Panc1 (cell line): ENCODE results near the gene CPO. TPM values are rescaled to one million over a fixed set of nuclear protein-coding genes. Genes with fewer than 3 reads are reported as not detected.

ENCODE experiments used
- ATAC-seq: fragments of 200-7000 bp; cut with Tn5 transposase; 2 replicates; pipeline ENCODE4 v1.9.1; 2020; ENCODE audit warnings: mild to moderate bottlenecking, moderate library complexity
- BruUV-seq: library from RNA; stranded (reverse); fragments of 400-500 nt; replicated peaks from 2 replicates; lab custom pipeline; 2021; lab: Mats Ljungman, UMichigan
- CTCF ChIA-PET: fragments of 300-600 bp; sonication (Branson Sonifier 250); formaldehyde crosslinking; loops from one replicate; lab custom pipeline; 2022; ENCODE audit warnings: antibody characterized with exemption; lab: Charles Lee
- POLR2A ChIA-PET: fragments of 300-600 bp; sonication (Branson Sonifier 250); formaldehyde crosslinking; loops from one replicate; lab custom pipeline; 2022; ENCODE audit warnings: antibody characterized with exemption; lab: Charles Lee
- DNase-seq: peaks from one replicate; pipeline ENCODE4 v3.0.0-alpha.2; 2010; ENCODE audit warnings: low read depth, low spot score
- H3K27ac ChIP-seq: 2 replicates; pipeline ENCODE4 v1.5.1; 2011; ENCODE audit warnings: mild to moderate bottlenecking, low read length, inconsistent platforms
- H3K27me3 ChIP-seq: fragments of 200-500 bp; sonication (Bioruptor generic); 2 replicates; pipeline ENCODE4 v1.6.0; 2014; ENCODE audit warnings: low read length, inconsistent platforms; ENCODE audit not compliant: control insufficient read depth, insufficient read depth
- H3K36me3 ChIP-seq: fragments of 200-500 bp; sonication (Bioruptor generic); 2 replicates; pipeline ENCODE4 v1.5.1; 2014; ENCODE audit warnings: inconsistent platforms, mild to moderate bottlenecking, low read length, moderate library complexity; ENCODE audit not compliant: control insufficient read depth, insufficient read depth
- H3K4me1 ChIP-seq: 2 replicates; pipeline ENCODE4 v1.5.1; 2011; ENCODE audit warnings: inconsistent platforms, mild to moderate bottlenecking, low read length, moderate library complexity; ENCODE audit not compliant: control insufficient read depth, insufficient read depth
- H3K4me3 ChIP-seq, 2 experiments: 2 replicates each; pipeline ENCODE4 v1.5.1; 2011 to 2012; ENCODE audit warnings: low read depth in 2 of 2, low read length in 2 of 2, mild to moderate bottlenecking in 2 of 2, inconsistent platforms in 1 of 2, moderate library complexity in 1 of 2
- H3K9me3 ChIP-seq: fragments of 200-500 bp; sonication (Bioruptor generic); 2 replicates; pipeline ENCODE4 v1.5.1; 2014; ENCODE audit warnings: low read depth, mild to moderate bottlenecking, inconsistent platforms, low read length, moderate library complexity; ENCODE audit not compliant: control insufficient read depth, insufficient read depth
- REST ChIP-seq, 2 experiments: IDR thresholded peaks; 2 replicates each; pipeline ENCODE4 v1.6.1; 2011 to 2012; ENCODE audit warnings: low read depth in 2 of 2, control low read depth in 1 of 2, low read length in 1 of 2, mild to moderate bottlenecking in 1 of 2, moderate library complexity in 1 of 2; ENCODE audit not compliant: insufficient read depth in 1 of 2
- SIN3A ChIP-seq: IDR thresholded peaks from 2 replicates; pipeline ENCODE4 v1.6.1; 2012; ENCODE audit warnings: low read depth, mild to moderate bottlenecking, low read length, moderate library complexity, borderline replicate concordance; ENCODE audit not compliant: insufficient read depth
- in situ Hi-C: cut with HindIII; loops from 2 replicates; pipeline ENCODE4 v1.10.0; 2016; ENCODE audit warnings: low sequenced_read_pairs, low pct_unique_long_range_greater_than_20kb
- intact Hi-C: fragments of 100-400 bp; cut with micrococcal nuclease; formaldehyde crosslinking; loops from one replicate; pipeline ENCODE4 v1.10.0; 2022; ENCODE audit not compliant: unreplicated experiment
- total RNA-seq: library from RNA; stranded (reverse); gene quantifications from one replicate; pipeline ENCODE4 v1.2.1, GENCODE V29; 2021; ENCODE audit not compliant: unreplicated experiment
- TF ChIP-seq, protein P1 (sequence below): fragments of 450-650 bp; IDR thresholded peaks from 2 replicates; pipeline ENCODE4 v1.5.1; 2017; ENCODE audit warnings: mild to moderate bottlenecking

Gene CPO
- total RNA-seq, 1 experiment from 2014 or later, result not detected

- Histone ChIP-seq H3K27ac (no peak overlapping the region), H3K4me1 (no peaks in the 10 kb centered on the region), H3K36me3 (no peaks in the 10 kb centered on the region), H3K27me3 (no peaks in the 10 kb centered on the region), H3K9me3 (no peaks in the 10 kb centered on the region), H3K4me3 (no peak overlapping the region)
- no TSS peak for BruUV-seq
- DNase-seq (no peak), ATAC-seq (no peak)
- ChIA-PET CTCF (no interaction called here), POLR2A (no interaction called here)
- in situ Hi-C loops, result no loop called here
- intact Hi-C loops, result no loop called here
- TF ChIP-seq, protein P1, sequence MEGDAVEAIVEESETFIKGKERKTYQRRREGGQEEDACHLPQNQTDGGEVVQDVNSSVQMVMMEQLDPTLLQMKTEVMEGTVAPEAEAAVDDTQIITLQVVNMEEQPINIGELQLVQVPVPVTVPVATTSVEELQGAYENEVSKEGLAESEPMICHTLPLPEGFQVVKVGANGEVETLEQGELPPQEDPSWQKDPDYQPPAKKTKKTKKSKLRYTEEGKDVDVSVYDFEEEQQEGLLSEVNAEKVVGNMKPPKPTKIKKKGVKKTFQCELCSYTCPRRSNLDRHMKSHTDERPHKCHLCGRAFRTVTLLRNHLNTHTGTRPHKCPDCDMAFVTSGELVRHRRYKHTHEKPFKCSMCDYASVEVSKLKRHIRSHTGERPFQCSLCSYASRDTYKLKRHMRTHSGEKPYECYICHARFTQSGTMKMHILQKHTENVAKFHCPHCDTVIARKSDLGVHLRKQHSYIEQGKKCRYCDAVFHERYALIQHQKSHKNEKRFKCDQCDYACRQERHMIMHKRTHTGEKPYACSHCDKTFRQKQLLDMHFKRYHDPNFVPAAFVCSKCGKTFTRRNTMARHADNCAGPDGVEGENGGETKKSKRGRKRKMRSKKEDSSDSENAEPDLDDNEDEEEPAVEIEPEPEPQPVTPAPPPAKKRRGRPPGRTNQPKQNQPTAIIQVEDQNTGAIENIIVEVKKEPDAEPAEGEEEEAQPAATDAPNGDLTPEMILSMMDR, result no peak
- no peak for TF ChIP-seq REST (IDR thresholded peaks at IDR 0.05; ENCODE audit: insufficient read depth in 1 of 2, low read depth in 2 of 2, low read length in 1 of 2)
Observed at GRCh38 chr2:207014424-207014823, 75.1 kb downstream of the CPO start.

DNA sequence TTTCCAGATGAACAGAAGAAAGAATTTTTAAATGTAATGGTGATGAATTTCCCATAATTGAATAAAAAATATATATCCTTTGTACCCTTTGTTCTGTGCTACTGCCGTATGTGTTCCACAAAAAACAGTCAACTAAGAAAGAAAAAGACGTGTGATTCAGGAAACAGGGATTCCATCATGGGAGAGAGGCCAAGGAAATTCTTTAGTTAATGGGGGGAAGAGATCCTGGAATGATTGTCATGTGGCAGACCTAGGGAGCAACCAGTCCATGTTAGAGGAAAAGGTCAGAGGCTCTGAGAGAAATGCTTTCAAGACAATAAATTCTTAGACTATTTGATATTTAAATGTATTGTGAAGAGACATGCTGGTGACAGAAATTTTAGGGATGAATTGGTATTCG, 76.6 kb downstream of the CPO start:
- DNase-seq, result no peak
- H3K4me3 ChIP-seq, result no peak overlapping the region
- no peaks in the 10 kb centered on the region for H3K27me3 ChIP-seq
- in situ Hi-C loops, result no loop called here
- POLR2A ChIA-PET, result no interaction called here
- H3K36me3 ChIP-seq, result no peaks in the 10 kb centered on the region
- TF ChIP-seq, protein P1, result no peak
- TF ChIP-seq SIN3A, result no peak
- no peaks in the 10 kb centered on the region for H3K4me1 ChIP-seq
- H3K27ac ChIP-seq, result no peak overlapping the region
- CTCF ChIA-PET, result no interaction called here
- intact Hi-C loops, result no loop called here
- ATAC-seq, result no peak
- no peaks in the 10 kb centered on the region for H3K9me3 ChIP-seq
- BruUV-seq, result no TSS peak

Other genes starting within 250 kb of the CPO start
- not detected for gene DYTN, start 221.1 kb upstream of the CPO start, total RNA-seq
- gene MDH1B, start 174.2 kb upstream of the CPO start, total RNA-seq, result 0.85 TPM
- 20.5 TPM for gene FASTKD2, start 173.9 kb upstream of the CPO start, total RNA-seq
- gene KLF7, start 226.4 kb downstream of the CPO start, total RNA-seq, result 17.1 TPM